Measurements from ENCODE around the gene APBA1.

GRCh38 chr9:69623276-69623675 lies 48.9 kb downstream of the APBA1 start:
- no peak for TF ChIP-seq CTCF (optimal IDR thresholded peaks at IDR 0.05 in 1 of 3, IDR thresholded peaks at IDR 0.05 in 1 of 3, conservative IDR thresholded peaks at IDR 0.05 in 1 of 3; ENCODE audit: extremely low read depth in 1 of 3, insufficient read depth in 2 of 3, low read length in 3 of 3)
- no peak for TF ChIP-seq EZH2 (IDR thresholded peaks at IDR 0.05; ENCODE audit: low read length)

All from keratinocyte (primary cell).